Right lobe of liver (tissue), 6 donors: ENCODE data around the gene SSTR5. TPM values are rescaled to one million over a fixed set of nuclear protein-coding genes. Genes with fewer than 3 reads are reported as not detected.

ENCODE experiments used
- ATAC-seq, 4 donors: fragments of 200-7000 bp; cut with Tn5 transposase; one replicate each; pipeline ENCODE4 v1.9.1; 2020; ENCODE audit warnings: mild to moderate bottlenecking in 4 of 4, moderate library complexity in 4 of 4
- DNase-seq, 3 donors: peaks; one replicate each; pipeline ENCODE4 v3.0.0-alpha.2; 2020
- H3K27ac ChIP-seq, 3 donors: fragments of 200-600 bp; one replicate each; pipeline ENCODE4 v1.8.0; 2022
- H3K27me3 ChIP-seq, 2 donors: fragments of 200-600 bp; one replicate each; pipeline ENCODE4 v1.8.0; 2022
- H3K36me3 ChIP-seq, 4 donors: fragments of 200-600 bp; sonication (generic) in 1 of 4; one replicate each; pipeline versions ENCODE4 v1.5.1 to v1.8.0; 2017 to 2022; ENCODE audit warnings: control low read depth in 1 of 4
- H3K4me1 ChIP-seq, 4 donors: fragments of 200-600 bp; sonication (generic) in 1 of 4; one replicate each; pipeline versions ENCODE4 v1.5.1 to v1.8.0; 2017 to 2022; ENCODE audit warnings: control low read depth in 1 of 4
- H3K4me3 ChIP-seq, 3 donors: fragments of 200-600 bp; one replicate each; pipeline ENCODE4 v1.8.0; 2022
- H3K9me3 ChIP-seq, 4 donors: fragments of 200-600 bp; sonication (generic) in 1 of 4; one replicate each; pipeline versions ENCODE4 v1.5.1 to v1.8.0; 2017 to 2022; ENCODE audit warnings: control low read depth in 1 of 4
- CTCF ChIP-seq, 4 donors: fragments of 200-600 bp in 3 of 4; fragments of 450-650 bp in 1 of 4; IDR thresholded peaks; one replicate each; pipeline versions ENCODE4 v1.5.1 to v1.8.0; 2016 to 2022; ENCODE audit warnings: antibody characterized with exemption in 4 of 4, mild to moderate bottlenecking in 2 of 4
- POLR2A ChIP-seq: fragments of 450-650 bp; IDR thresholded peaks from one replicate; pipeline ENCODE4 v1.6.1; 2017; ENCODE audit warnings: antibody characterized with exemption, mild to moderate bottlenecking
- WGBS: methylation state at CpG from one replicate; pipeline ENCODE4 v1.1.6; 2018; ENCODE audit warnings: low coverage, low lambda C conversion rate; ENCODE audit not compliant: insufficient coverage; ENCODE audit errors: missing lambda C conversion rate; 5-methylcytosine and 5-hydroxymethylcytosine counted together
- intact Hi-C, 2 donors: fragments of 100-400 bp; cut with DNase I; formaldehyde crosslinking; loops; one replicate each; pipeline versions ENCODE4 v1.11.2 to v1.14.1; 2022
- total RNA-seq, 6 experiments: library from RNA; depleted of rRNA in 2 of 6; stranded (reverse); fragments of >200 nt in 2 of 6; fragmentation: NEBNext Ultra II Directional in 3 of 6; extraction: Animal tissue kit (Norgen Biotek cat#: 25700) in 3 of 6; gene quantifications; one replicate each; pipeline versions ENCODE4 v1.1.0 to v1.2.4, GENCODE V29; 2016 to 2023
- donor health status: DM: no; HTN: yes; CAD: no.
- donor health status: DM: no; HTN: no; CAD: no.
- donor health status: DM: no; HTN: no; CAD: no.
- donor health status: DM: no; HTN: yes; CAD: no.
- donor health status: DM: no; HTN: yes; CAD: no.

Gene SSTR5
- total RNA-seq, 6 experiments from 2014 or later, result not detected

GRCh38 chr16:1029259-1029545, 43.3 kb upstream of the SSTR5 start:
- Histone ChIP-seq H3K27me3 (no peaks in the 10 kb centered on the region), H3K9me3 (no peaks in the 10 kb centered on the region), H3K27ac (no peak overlapping the region), H3K36me3 (no peaks in the 10 kb centered on the region), H3K4me1 (no peaks in the 10 kb centered on the region), H3K4me3 (no peak overlapping the region)
- no peak for DNase-seq
- TF ChIP-seq POLR2A (no peak), CTCF (IDR thresholded peaks at IDR 0.05) (no peak)
- 0% methylated on average over 1 of the region's 14 CpGs for WGBS
- intact Hi-C loops, result no loop called here
- no peak for ATAC-seq

GRCh38 chr16:1030473-1030901, 42.1 kb upstream of the SSTR5 start:
- no peaks in the 10 kb centered on the region for H3K27me3 ChIP-seq
- intact Hi-C loops, result loop anchor here in 1 of 2 donors (10.0 kb wide), 1 partner anchor 206 kb away; no protein-coding TSS in a partner anchor
- H3K27ac ChIP-seq, result no peak overlapping the region
- H3K4me3 ChIP-seq, result no peak overlapping the region
- TF ChIP-seq POLR2A (no peak), CTCF (IDR thresholded peaks at IDR 0.05) (no peak)
- DNase-seq (no peak), ATAC-seq (no peak)
- H3K4me1 ChIP-seq, result no peaks in the 10 kb centered on the region
- no CpG with 5 or more reads among the region's 26 CpGs for WGBS
- H3K9me3 ChIP-seq, result no peaks in the 10 kb centered on the region
- no peaks in the 10 kb centered on the region for H3K36me3 ChIP-seq

GRCh38 chr16:1031666-1032065, 40.9 kb upstream of the SSTR5 start:
- H3K27ac ChIP-seq, result no peak overlapping the region
- no peaks in the 10 kb centered on the region for H3K36me3 ChIP-seq
- no peaks in the 10 kb centered on the region for H3K4me1 ChIP-seq
- no peaks in the 10 kb centered on the region for H3K27me3 ChIP-seq
- no peak for ATAC-seq
- WGBS, result no CpG with 5 or more reads among the region's 17 CpGs
- no peak overlapping the region for H3K4me3 ChIP-seq
- DNase-seq, result no peak
- intact Hi-C loops, result loop anchor here in 1 of 2 donors (10.0 kb wide), 1 partner anchor 207 kb away; no protein-coding TSS in a partner anchor
- H3K9me3 ChIP-seq, result no peaks in the 10 kb centered on the region
- no peak for TF ChIP-seq POLR2A
- TF ChIP-seq CTCF (IDR thresholded peaks at IDR 0.05), result no peak

GRCh38 chr16:1032607-1033006, 39.9 kb upstream of the SSTR5 start:
- intact Hi-C loops, result loop anchor here in 1 of 2 donors (10.0 kb wide), 1 partner anchor 208 kb away; no protein-coding TSS in a partner anchor
- H3K27ac ChIP-seq, result no peak overlapping the region
- WGBS, result 43% methylated on average over 2 of the region's 2 CpGs
- TF ChIP-seq CTCF (IDR thresholded peaks at IDR 0.05) (no peak), POLR2A (no peak)
- no peaks in the 10 kb centered on the region for H3K9me3 ChIP-seq
- H3K36me3 ChIP-seq, result no peaks in the 10 kb centered on the region
- H3K4me1 ChIP-seq, result no peaks in the 10 kb centered on the region
- H3K27me3 ChIP-seq, result no peaks in the 10 kb centered on the region
- ATAC-seq, result no peak
- H3K4me3 ChIP-seq, result no peak overlapping the region
- DNase-seq, result no peak
